PFSK-1 (cell line): ENCODE measurements around the gene NOC4L.

ENCODE experiments used
- FOXP2 ChIP-seq: optimal IDR thresholded peaks from 2 replicates; pipeline ENCODE3; 2011; ENCODE audit warnings: borderline replicate concordance, control low read depth, inconsistent platforms; ENCODE audit not compliant: insufficient read depth; ENCODE audit errors: extremely low read length, extremely low read depth
- POLR2AphosphoS5 ChIP-seq: IDR thresholded peaks from 2 replicates; pipeline ENCODE4 v1.6.1; 2012; ENCODE audit warnings: low read depth, mild to moderate bottlenecking, control low read depth, low read length, moderate library complexity
- REST ChIP-seq, 2 experiments: IDR thresholded peaks; 2 replicates each; pipeline versions ENCODE4 v1.6.1 to v1.8.0; 2011 to 2012; ENCODE audit warnings: low read depth in 2 of 2, low read length in 2 of 2, control low read depth in 1 of 2, inconsistent platforms in 1 of 2, mild to moderate bottlenecking in 1 of 2, moderate library complexity in 1 of 2; ENCODE audit not compliant: insufficient read depth in 1 of 2
- SIN3A ChIP-seq: IDR thresholded peaks from 2 replicates; pipeline ENCODE4 v1.6.1; 2012; ENCODE audit warnings: mild to moderate bottlenecking, low read length, moderate library complexity, borderline replicate concordance; ENCODE audit not compliant: insufficient read depth
- TAF1 ChIP-seq: IDR thresholded peaks from 2 replicates; pipeline ENCODE4 v1.6.1; 2012; ENCODE audit warnings: low read length, control low read depth, borderline replicate concordance; ENCODE audit not compliant: insufficient read depth

NOC4L gene

GRCh38 chr12:132163911-132164288 lies 19.6 kb downstream of the NOC4L start:
- TF ChIP-seq POLR2AphosphoS5 = no peak

GRCh38 chr12:132164426-132164825 lies 20.2 kb downstream of the NOC4L start:
- TF ChIP-seq POLR2AphosphoS5 (no peak), FOXP2 (no peak), TAF1 (no peak), REST (IDR thresholded peaks at IDR 0.05; ENCODE audit: insufficient read depth in 1 of 2, low read depth in 2 of 2, low read length in 2 of 2) (no peak), SIN3A (no peak)

GRCh38 chr12:132165584-132165983 lies 21.3 kb downstream of the NOC4L start:
- TF ChIP-seq FOXP2 (no peak), REST (IDR thresholded peaks at IDR 0.05; ENCODE audit: insufficient read depth in 1 of 2, low read depth in 2 of 2, low read length in 2 of 2) (no peak), SIN3A (no peak)

GRCh38 chr12:132166093-132166492 lies 21.8 kb downstream of the NOC4L start:
- TF ChIP-seq FOXP2 (no peak), POLR2AphosphoS5 (no peak), SIN3A (no peak), TAF1 (no peak), REST (IDR thresholded peaks at IDR 0.05; ENCODE audit: insufficient read depth in 1 of 2, low read depth in 2 of 2, low read length in 2 of 2) (no peak)

- TF ChIP-seq POLR2AphosphoS5 (no peak), SIN3A (no peak), REST (IDR thresholded peaks at IDR 0.05; ENCODE audit: insufficient read depth in 1 of 2, low read depth in 2 of 2, low read length in 2 of 2) (no peak), FOXP2 (no peak), TAF1 (no peak)
Measured at GRCh38 chr12:132166801-132167591, 22.7 kb downstream of the NOC4L start.
